Measurements from ENCODE around the gene SLC22A5.

GRCh38 chr5:132435447-132435846 is 65.9 kb downstream of the SLC22A5 start:
- no peak for TF ChIP-seq EZH2 (IDR thresholded peaks at IDR 0.05; ENCODE audit: low read depth)
- TF ChIP-seq CTCF (conservative IDR thresholded peaks at IDR 0.05): no peak
